PC-3 (cell line): Measurements from ENCODE around the gene CTTNBP2NL. TPM values are rescaled to one million over a fixed set of nuclear protein-coding genes. Genes with fewer than 3 reads are reported as not detected.
"Not testable (repeated sequence)": the region's sequence is repeated elsewhere in the genome, so short reads cannot be mapped to it uniquely, and the experiment has no call there.

Experiments used
- ATAC-seq: fragments of 200-7000 bp; cut with Tn5 transposase; 2 replicates; pipeline ENCODE4 v1.9.1; 2020; ENCODE audit warnings: mild to moderate bottlenecking, moderate library complexity
- BruUV-seq: library from RNA; stranded (reverse); fragments of 400-500 nt; replicated peaks from 2 replicates; lab custom pipeline; 2021; lab: Mats Ljungman, UMichigan
- CTCF ChIA-PET: fragments of 300-600 bp; sonication (Branson Sonifier 250); formaldehyde crosslinking; loops from one replicate; lab custom pipeline; 2022; ENCODE audit warnings: antibody characterized with exemption; lab: Charles Lee
- POLR2A ChIA-PET: fragments of 300-600 bp; sonication (Branson Sonifier 250); formaldehyde crosslinking; loops from one replicate; lab custom pipeline; 2022; ENCODE audit warnings: antibody characterized with exemption; ENCODE audit not compliant: unreplicated experiment; lab: Charles Lee
- DNase-seq: peaks from one replicate; pipeline ENCODE4 v3.0.0-alpha.2; 2015
- H2AFZ ChIP-seq: fragments of 300-600 bp; sonication (generic); 2 replicates; pipeline ENCODE4 v1.6.0; 2016; ENCODE audit warnings: antibody characterized with exemption, low read length
- H3F3A ChIP-seq: fragments of 300-600 bp; sonication (generic); one replicate; pipeline ENCODE4 v1.6.0; 2017; ENCODE audit warnings: antibody characterized with exemption, low read length, control low read depth, mild to moderate bottlenecking; ENCODE audit not compliant: unreplicated experiment
- H3K27ac ChIP-seq: fragments of 300-600 bp; sonication (generic); 2 replicates; pipeline ENCODE4 v1.5.1; 2016; ENCODE audit warnings: mild to moderate bottlenecking, low read length
- H3K27me3 ChIP-seq: fragments of 300-600 bp; sonication (generic); 2 replicates; pipeline ENCODE4 v1.6.1; 2016; ENCODE audit warnings: low read length, mixed read lengths
- H3K36me3 ChIP-seq: fragments of 300-600 bp; sonication (generic); 2 replicates; pipeline ENCODE4 v1.6.1; 2016; ENCODE audit warnings: low read depth, mixed run types, low read length, mixed read lengths
- H3K4me1 ChIP-seq: fragments of 300-600 bp; sonication (generic); 2 replicates; pipeline ENCODE4 v1.5.1; 2016; ENCODE audit warnings: low read length; ENCODE audit not compliant: insufficient read depth
- H3K4me2 ChIP-seq: fragments of 300-600 bp; sonication (generic); 2 replicates; pipeline ENCODE4 v1.6.0; 2016; ENCODE audit warnings: low read length
- H3K4me3 ChIP-seq: fragments of 300-600 bp; sonication (generic); 2 replicates; pipeline ENCODE4 v1.5.1; 2016; ENCODE audit warnings: mild to moderate bottlenecking, low read length, mixed read lengths
- H3K79me2 ChIP-seq: fragments of 300-600 bp; sonication (generic); 2 replicates; pipeline ENCODE4 v1.6.1; 2017; ENCODE audit warnings: low read length, mixed read lengths
- H3K9ac ChIP-seq: fragments of 300-600 bp; sonication (generic); 2 replicates; pipeline ENCODE4 v1.6.0; 2016; ENCODE audit warnings: mild to moderate bottlenecking, low read length
- H3K9me2 ChIP-seq: fragments of 300-600 bp; sonication (generic); replicated peaks from 2 replicates; pipeline ENCODE4 v1.6.1; 2016; ENCODE audit warnings: mixed run types, low read length, mixed read lengths
- H3K9me3 ChIP-seq: fragments of 300-600 bp; sonication (generic); 2 replicates; pipeline ENCODE4 v1.6.1; 2016; ENCODE audit warnings: low read length, mixed read lengths
- H4K20me1 ChIP-seq: fragments of 300-600 bp; sonication (generic); 2 replicates; pipeline ENCODE4 v1.6.1; 2016; ENCODE audit warnings: low read length, mixed read lengths
- EZH2 ChIP-seq: fragments of 300-600 bp; sonication (generic); IDR thresholded peaks from one replicate; pipeline ENCODE4 v1.6.1; 2017; ENCODE audit warnings: antibody characterized with exemption, mild to moderate bottlenecking, low read length; ENCODE audit not compliant: unreplicated experiment
- EZH2phosphoT487 ChIP-seq: fragments of 300-600 bp; sonication (generic); IDR thresholded peaks from 2 replicates; pipeline ENCODE4 v1.6.1; 2018; ENCODE audit warnings: mild to moderate bottlenecking, antibody characterized with exemption, low read length, borderline replicate concordance
- intact Hi-C: fragments of 100-400 bp; cut with micrococcal nuclease; formaldehyde crosslinking; loops from 2 replicates; pipeline ENCODE4 v1.9.0; 2023
- total RNA-seq: library from RNA; depleted of rRNA; stranded (reverse); fragments of >200 nt; gene quantifications from 2 replicates; pipeline ENCODE4 v1.2.3, GENCODE V29; 2014
- TF ChIP-seq, protein P1 (sequence below): fragments of 300-600 bp; sonication (generic); conservative IDR thresholded peaks from 2 replicates; pipeline ENCODE4 v1.5.1; 2017; ENCODE audit warnings: antibody characterized with exemption, low read depth, mild to moderate bottlenecking, low read length

Gene CTTNBP2NL
- total RNA-seq, 1 experiment from 2014 or later = 9.8 TPM

DNA sequence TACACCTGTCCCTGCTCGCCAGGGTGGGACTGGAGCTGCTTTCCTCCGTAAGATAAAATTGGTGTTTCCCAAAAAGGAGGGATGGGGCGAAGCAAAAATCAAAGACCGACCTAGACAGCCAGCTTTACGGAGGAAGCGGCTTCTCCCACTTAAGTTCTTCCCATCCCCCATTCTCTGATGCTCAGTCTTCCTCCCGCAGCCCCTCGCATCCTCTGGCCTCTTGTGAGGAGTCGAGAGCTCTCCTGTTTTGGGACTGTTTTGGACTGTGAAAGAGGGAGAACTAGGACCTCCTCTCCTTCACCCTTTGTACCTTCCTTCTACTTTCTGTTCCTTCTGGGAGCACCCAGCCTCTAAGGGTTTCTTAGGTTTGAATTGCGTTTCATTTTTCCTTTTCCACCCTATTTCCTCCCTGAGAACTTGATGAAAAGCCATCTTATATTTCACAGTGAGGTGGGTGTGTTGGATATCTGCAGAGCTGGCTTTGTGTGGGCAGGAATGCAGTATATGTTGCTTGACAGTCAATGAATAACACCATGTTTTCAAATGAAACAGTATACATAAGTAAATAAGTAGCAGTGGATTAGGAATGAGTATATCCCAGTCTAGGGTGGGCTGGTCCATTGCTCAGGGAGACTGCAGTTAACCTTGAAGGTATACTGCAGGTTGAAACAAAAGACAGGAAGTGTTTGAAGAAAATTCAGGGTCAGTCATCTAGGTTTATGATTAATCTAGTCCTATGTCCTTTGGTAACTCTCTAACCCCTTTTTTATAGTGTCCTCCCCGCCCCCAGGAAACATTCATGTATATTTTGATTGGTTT is 848 bp downstream of the CTTNBP2NL start:
- Histone ChIP-seq H3K4me3 (peak overlapping the region; percentile 92), H3K9me3 (no peaks in the 10 kb centered on the region), H3K4me1 (peaks cover 38% of the 10 kb centered on the region), H3K9me2 (no peaks in the 10 kb centered on the region), H3K27ac (no peak overlapping the region), H3K9ac (peak overlapping the region; percentile 77), H3K27me3 (no peaks in the 10 kb centered on the region), H2AFZ (peak overlapping the region; percentile 91), H3K4me2 (peak overlapping the region; percentile 97), H3K36me3 (no peaks in the 10 kb centered on the region), H4K20me1 (no peaks in the 10 kb centered on the region), H3F3A (no peaks in the 10 kb centered on the region), H3K79me2 (peaks cover 54% of the 10 kb centered on the region)
- TF ChIP-seq, protein P1, sequence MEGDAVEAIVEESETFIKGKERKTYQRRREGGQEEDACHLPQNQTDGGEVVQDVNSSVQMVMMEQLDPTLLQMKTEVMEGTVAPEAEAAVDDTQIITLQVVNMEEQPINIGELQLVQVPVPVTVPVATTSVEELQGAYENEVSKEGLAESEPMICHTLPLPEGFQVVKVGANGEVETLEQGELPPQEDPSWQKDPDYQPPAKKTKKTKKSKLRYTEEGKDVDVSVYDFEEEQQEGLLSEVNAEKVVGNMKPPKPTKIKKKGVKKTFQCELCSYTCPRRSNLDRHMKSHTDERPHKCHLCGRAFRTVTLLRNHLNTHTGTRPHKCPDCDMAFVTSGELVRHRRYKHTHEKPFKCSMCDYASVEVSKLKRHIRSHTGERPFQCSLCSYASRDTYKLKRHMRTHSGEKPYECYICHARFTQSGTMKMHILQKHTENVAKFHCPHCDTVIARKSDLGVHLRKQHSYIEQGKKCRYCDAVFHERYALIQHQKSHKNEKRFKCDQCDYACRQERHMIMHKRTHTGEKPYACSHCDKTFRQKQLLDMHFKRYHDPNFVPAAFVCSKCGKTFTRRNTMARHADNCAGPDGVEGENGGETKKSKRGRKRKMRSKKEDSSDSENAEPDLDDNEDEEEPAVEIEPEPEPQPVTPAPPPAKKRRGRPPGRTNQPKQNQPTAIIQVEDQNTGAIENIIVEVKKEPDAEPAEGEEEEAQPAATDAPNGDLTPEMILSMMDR = no peak
- TF ChIP-seq EZH2phosphoT487 = no peak
- TF ChIP-seq EZH2 = no peak
- no TSS peak for BruUV-seq
- intact Hi-C loops = no loop called here
- POLR2A ChIA-PET = interaction anchor here (0.6 to 0.7 kb wide), 2 partner anchors 225 to 281 kb away, joined by 4 to 5 read pairs; no protein-coding TSS in a partner anchor
- CTCF ChIA-PET = no interaction called here
- ATAC-seq (no peak), DNase-seq (peak; percentile 42)

DNA sequence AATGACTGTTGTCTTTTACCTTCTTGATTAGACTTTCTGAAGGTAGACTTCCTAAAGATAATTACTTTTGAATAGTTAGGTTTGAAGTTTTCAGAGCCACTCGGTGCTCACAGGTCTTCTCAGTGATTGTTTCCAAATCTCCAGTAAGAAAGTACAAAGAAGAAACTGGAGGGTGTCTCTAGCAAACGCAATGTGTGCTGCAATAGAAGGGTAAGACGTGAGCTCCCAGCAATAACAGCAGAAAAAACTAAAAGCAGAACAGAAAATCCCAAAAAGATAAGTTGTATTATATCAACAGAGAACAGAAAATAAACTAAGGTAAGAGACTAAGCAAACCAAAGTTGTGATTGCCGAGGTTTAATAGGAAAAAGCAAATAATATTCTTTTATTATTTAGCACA is 1.8 kb downstream of the CTTNBP2NL start:
- Histone ChIP-seq H3K4me2 (peak overlapping the region; percentile 97), H3K4me1 (peaks cover 38% of the 10 kb centered on the region), H4K20me1 (no peaks in the 10 kb centered on the region), H3K27ac (no peak overlapping the region), H3K27me3 (no peaks in the 10 kb centered on the region), H3K9ac (no peak overlapping the region), H3K9me2 (no peaks in the 10 kb centered on the region), H3K4me3 (peak overlapping the region; percentile 92), H3F3A (no peaks in the 10 kb centered on the region), H3K36me3 (no peaks in the 10 kb centered on the region), H3K9me3 (no peaks in the 10 kb centered on the region), H2AFZ (no peak overlapping the region), H3K79me2 (peaks cover 56% of the 10 kb centered on the region)
- TF ChIP-seq EZH2 (no peak), EZH2phosphoT487 (no peak)
- TF ChIP-seq, protein P1 = no peak
- DNase-seq (no peak), ATAC-seq (no peak)
- CTCF ChIA-PET = interaction anchor here (0.7 kb wide), 1 partner anchor 68 kb away, joined by 5 read pairs; no protein-coding TSS in a partner anchor
- POLR2A ChIA-PET = interaction anchor here (0.7 kb wide), 1 partner anchor 280 kb away, joined by 5 read pairs; no protein-coding TSS in a partner anchor
- BruUV-seq = no TSS peak
- intact Hi-C loops = no loop called here

DNA sequence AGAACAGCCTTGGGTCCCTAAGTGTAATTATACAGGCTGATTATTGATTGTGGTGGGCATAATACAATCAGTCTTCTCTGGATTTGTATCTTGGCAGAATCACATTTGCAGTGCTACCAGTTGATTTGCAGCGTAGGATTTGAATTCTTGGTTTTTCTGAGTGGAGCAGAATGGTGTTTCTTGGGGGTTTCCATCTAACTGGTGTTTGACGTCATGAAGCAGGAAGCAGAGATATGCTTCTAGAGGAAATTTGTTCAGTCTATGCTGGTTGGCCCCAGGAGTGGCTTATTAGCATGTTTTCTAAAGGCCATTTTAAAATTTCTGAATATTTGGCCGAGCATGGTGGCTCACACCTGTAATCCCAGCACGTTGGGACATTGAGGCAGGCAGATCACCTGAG is 3.4 kb downstream of the CTTNBP2NL start:
- H3F3A ChIP-seq = no peaks in the 10 kb centered on the region
- H3K9me3 ChIP-seq = no peaks in the 10 kb centered on the region
- BruUV-seq = no TSS peak
- DNase-seq = no peak
- H3K4me3 ChIP-seq = no peak overlapping the region
- peaks cover 31% of the 10 kb centered on the region for H3K4me1 ChIP-seq
- H3K36me3 ChIP-seq = 0 out of 2 replicates have a peak, but pooled peaks cover 4% of the 10 kb centered on the region
- intact Hi-C loops = no loop called here
- H3K4me2 ChIP-seq = no peak overlapping the region
- H3K9me2 ChIP-seq = no peaks in the 10 kb centered on the region
- ATAC-seq = no peak
- peaks cover 69% of the 10 kb centered on the region for H3K79me2 ChIP-seq
- POLR2A ChIA-PET = no interaction called here
- no peaks in the 10 kb centered on the region for H3K27me3 ChIP-seq
- TF ChIP-seq EZH2phosphoT487 (no peak), EZH2 (no peak)
- TF ChIP-seq, protein P1 = no peak
- H4K20me1 ChIP-seq = no peaks in the 10 kb centered on the region
- CTCF ChIA-PET = no interaction called here
- H2AFZ ChIP-seq = no peak overlapping the region
- no peak overlapping the region for H3K9ac ChIP-seq
- H3K27ac ChIP-seq = no peak overlapping the region

DNA sequence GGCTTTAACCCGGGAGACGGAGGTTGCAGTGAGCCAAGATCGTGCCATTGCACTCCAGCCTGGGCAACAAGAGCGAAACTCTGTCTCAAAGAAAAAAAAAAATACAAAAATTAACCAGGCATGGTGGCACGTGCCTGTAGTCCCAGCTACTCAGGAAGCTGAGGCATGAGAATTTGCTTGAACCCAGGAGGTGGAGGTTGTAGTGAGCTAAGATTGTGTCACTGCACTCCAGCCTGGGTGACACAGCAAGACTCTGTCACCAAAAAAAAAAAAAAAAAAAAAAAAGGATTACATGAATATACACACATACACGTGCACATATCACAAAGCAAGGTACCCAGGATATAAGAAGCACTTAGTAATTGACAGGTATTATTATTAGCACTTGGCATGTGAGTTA is 4.7 kb downstream of the CTTNBP2NL start:
- H4K20me1 ChIP-seq, H3F3A ChIP-seq, H3K4me2 ChIP-seq, H3K36me3 ChIP-seq, H2AFZ ChIP-seq, ATAC-seq, intact Hi-C loops, H3K9ac ChIP-seq, H3K9me3 ChIP-seq, DNase-seq, BruUV-seq, H3K27ac ChIP-seq, H3K27me3 ChIP-seq, CTCF ChIA-PET, H3K4me3 ChIP-seq, H3K9me2 ChIP-seq: not testable (repeated sequence)
- H3K4me1 ChIP-seq = peaks cover 19% of the 10 kb centered on the region
- POLR2A ChIA-PET = interaction anchor here (0.6 kb wide), 1 partner anchor 38 kb away, joined by 23 read pairs; no protein-coding TSS in a partner anchor
- peaks cover 79% of the 10 kb centered on the region for H3K79me2 ChIP-seq
